GM19452 (cell line): ENCODE results near the gene ADAMTS2.

Experiments used
- ATAC-seq: cut with Tn5 transposase; IDR thresholded peaks from one replicate; pipeline ENCODE4 v1.9.1; 2021; ENCODE audit not compliant: unreplicated experiment

ADAMTS2 gene

GRCh38 chr5:179204572-179204971 lies 140.7 kb downstream of the ADAMTS2 start:
- no peak for ATAC-seq

- no peak for ATAC-seq
Measured at GRCh38 chr5:179203248-179203647, 142.0 kb downstream of the ADAMTS2 start.

GRCh38 chr5:179201986-179202385 lies 143.3 kb downstream of the ADAMTS2 start:
- no peak for ATAC-seq

- no peak for ATAC-seq
Measured at GRCh38 chr5:179199246-179199645, 146.0 kb downstream of the ADAMTS2 start.

GRCh38 chr5:179198825-179199224 lies 146.4 kb downstream of the ADAMTS2 start:
- no peak for ATAC-seq

GRCh38 chr5:179196405-179197079 lies 148.7 kb downstream of the ADAMTS2 start:
- no peak for ATAC-seq

- ATAC-seq = no peak
Measured at GRCh38 chr5:179195561-179196404, 149.5 kb downstream of the ADAMTS2 start.

GRCh38 chr5:179194941-179195381 lies 150.3 kb downstream of the ADAMTS2 start:
- ATAC-seq = no peak

- no peak for ATAC-seq
Measured at GRCh38 chr5:179194201-179194910, 150.9 kb downstream of the ADAMTS2 start.

GRCh38 chr5:179193746-179194145 lies 151.5 kb downstream of the ADAMTS2 start:
- ATAC-seq = no peak

- no peak for ATAC-seq
Measured at GRCh38 chr5:179192891-179193470, 152.3 kb downstream of the ADAMTS2 start.

- ATAC-seq = no peak
Measured at GRCh38 chr5:179192185-179192890, 152.9 kb downstream of the ADAMTS2 start.

- ATAC-seq = no peak
Measured at GRCh38 chr5:179191506-179192184, 153.6 kb downstream of the ADAMTS2 start.

- no peak for ATAC-seq
Measured at GRCh38 chr5:179190851-179191505, 154.3 kb downstream of the ADAMTS2 start.

GRCh38 chr5:179188636-179189035 lies 156.6 kb downstream of the ADAMTS2 start:
- ATAC-seq = no peak

- no peak for ATAC-seq
Measured at GRCh38 chr5:179187681-179188575, 157.3 kb downstream of the ADAMTS2 start.

GRCh38 chr5:179187229-179187678 lies 158.0 kb downstream of the ADAMTS2 start:
- ATAC-seq = no peak

GRCh38 chr5:179186801-179187200 lies 158.5 kb downstream of the ADAMTS2 start:
- ATAC-seq = no peak
